Breast epithelium (tissue), 3 donors: ENCODE measurements around the gene ZCCHC12.

Experiments
- CTCF ChIP-seq, 3 donors: fragments of 450-650 bp; IDR thresholded peaks; one replicate each; pipeline ENCODE4 v1.5.1; 2016 to 2017; ENCODE audit warnings: antibody characterized with exemption in 3 of 3, mild to moderate bottlenecking in 3 of 3, moderate library complexity in 3 of 3
- POLR2A ChIP-seq: fragments of 450-650 bp; IDR thresholded peaks from one replicate; pipeline ENCODE4 v1.6.1; 2016; ENCODE audit warnings: antibody characterized with exemption, mild to moderate bottlenecking, moderate library complexity
- POLR2AphosphoS5 ChIP-seq, 3 donors: sonication (generic); formaldehyde crosslinking; IDR thresholded peaks; one replicate each; pipeline ENCODE4 v1.6.1; 2017; ENCODE audit warnings: antibody characterized with exemption in 3 of 3

- TF ChIP-seq CTCF (IDR thresholded peaks at IDR 0.05): no peak
- no peak for TF ChIP-seq POLR2A
- TF ChIP-seq POLR2AphosphoS5 (IDR thresholded peaks at IDR 0.05): no peak
Observed at GRCh38 chrX:118864063-118864635, 40.5 kb downstream of the ZCCHC12 start.
